GM20431 (cell line): ENCODE results near the gene ZFYVE19.

Experiments
- in situ Hi-C: fragments of 300-500 bp; cut with MseI, MboI; formaldehyde crosslinking; loops from one replicate; pipeline ENCODE4 v1.15.0; 2020; ENCODE audit warnings: low sequenced_read_pairs; ENCODE audit not compliant: unreplicated experiment

The ZFYVE19 gene

DNA sequence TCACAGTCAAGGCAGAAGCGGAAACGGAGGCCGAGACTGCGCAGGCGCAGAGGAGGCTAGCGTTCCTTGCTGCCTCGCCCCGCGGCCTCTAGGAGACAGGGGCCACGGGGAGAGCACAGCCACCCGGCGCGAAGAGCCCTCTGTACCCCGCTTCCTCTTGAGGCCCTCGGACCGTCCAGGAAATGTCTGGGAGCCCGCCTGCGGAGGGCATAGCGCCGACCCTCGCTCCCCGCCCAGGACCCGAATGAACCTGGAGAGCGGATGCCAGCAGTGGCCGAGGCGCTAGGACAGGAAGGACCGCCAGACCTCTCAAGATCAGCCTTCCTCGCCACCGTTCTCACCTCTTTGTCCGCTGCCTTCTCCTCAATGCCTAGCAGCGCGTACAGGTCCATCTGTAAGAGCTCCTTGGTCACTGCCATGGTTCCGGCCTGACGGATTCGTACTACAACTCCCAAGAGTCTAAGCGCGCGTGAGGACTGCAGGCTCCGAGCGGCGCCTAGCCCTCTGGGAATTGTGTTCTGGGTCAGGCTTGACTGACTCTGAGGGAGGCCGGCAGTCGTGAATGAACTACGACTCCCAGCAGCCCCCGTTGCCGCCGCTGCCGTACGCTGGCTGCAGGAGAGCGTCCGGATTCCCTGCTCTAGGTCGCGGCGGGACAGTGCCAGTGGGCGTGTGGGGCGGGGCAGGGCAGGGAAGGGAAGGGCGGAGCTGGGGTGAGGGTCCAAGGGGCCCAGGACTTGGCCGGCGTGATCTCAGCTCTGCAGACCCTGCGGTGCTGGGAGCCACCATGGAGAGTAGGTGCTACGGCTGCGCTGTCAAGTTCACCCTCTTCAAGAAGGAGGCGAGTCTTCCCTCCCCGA is at the start of gene ZFYVE19, which contains the start of gene DNAJC17:
Gene ZFYVE19 (plus strand): TSS at position 62 of the 860 bp plus-strand sequence. CDS start 501 bp downstream, at position 563.
Gene DNAJC17 (minus strand): TSS at position 446 of the 860 bp plus-strand sequence. CDS start 27 bp downstream, at position 419.
- in situ Hi-C loops: no loop called here

DNA sequence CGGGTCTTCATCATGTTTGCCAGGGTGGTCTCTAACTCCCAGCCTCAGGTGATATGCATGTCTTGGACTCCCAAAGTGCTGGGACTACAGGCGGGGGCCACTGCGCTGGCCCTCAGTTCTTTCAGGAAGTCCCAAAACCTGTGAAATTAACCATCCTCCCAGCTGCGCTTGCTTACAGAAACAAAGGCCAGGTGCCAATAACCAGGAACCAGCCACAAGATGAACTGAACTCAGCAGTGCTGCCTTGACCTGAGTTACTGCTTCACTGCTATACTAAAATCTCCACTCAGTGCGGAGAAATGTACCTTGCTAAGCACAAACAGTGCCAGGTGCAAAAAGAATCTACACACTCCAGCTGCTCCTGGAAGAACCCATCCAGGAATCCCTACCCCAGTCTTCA is 46.9 kb upstream of the ZFYVE19 start:
- in situ Hi-C loops: no loop called here

DNA sequence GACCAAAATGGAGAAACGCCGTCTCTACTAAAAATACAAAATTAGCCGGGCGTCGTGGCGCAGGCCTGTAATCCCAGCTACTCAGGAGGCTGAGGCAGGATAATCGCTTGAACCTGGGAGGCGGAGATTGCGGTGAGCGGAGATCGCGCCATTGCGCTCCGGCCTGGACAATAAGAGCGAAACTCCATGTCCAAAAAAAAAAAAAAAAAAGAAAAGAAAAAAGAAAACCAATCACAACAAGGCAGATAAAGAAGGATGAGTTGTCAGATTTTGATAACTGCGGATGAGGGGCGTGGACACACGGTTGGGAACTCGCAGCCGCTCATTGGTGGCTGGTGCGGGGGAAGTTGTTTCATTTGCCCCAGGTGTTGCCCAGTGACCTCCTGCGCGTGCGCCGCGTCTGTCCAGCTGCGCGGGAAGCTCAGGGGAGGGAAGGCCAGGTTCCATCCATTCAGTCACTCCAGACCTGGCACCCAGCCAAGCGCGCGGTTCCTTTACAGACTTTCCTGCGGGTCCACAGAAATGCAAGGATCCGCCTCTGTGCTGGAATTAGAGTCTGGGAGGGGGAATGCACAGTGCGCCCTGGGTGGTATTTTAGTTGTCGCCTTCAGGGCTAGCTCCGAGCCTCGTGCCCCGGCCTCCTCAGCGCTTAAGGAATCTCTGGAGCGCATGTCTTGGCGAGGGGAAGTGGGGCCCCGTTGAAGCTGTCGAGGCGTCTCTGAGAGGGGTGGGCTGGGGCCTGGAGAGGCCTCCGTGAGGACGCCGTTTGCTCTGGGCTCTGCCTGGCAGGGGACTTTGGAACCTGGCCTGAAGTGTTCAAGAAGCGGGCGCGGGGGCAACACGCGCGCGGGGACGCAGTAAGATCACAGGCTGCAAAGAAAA is 43.7 kb upstream of the ZFYVE19 start:
- in situ Hi-C loops: no loop called here

GRCh38 chr15:40763801-40764628 is 42.9 kb upstream of the ZFYVE19 start, which contains the start of gene GCHFR:
GCHFR (plus strand) TSS chr15:40764068; CDS start chr15:40764181, 113 bp downstream.
- in situ Hi-C loops: no loop called here

DNA sequence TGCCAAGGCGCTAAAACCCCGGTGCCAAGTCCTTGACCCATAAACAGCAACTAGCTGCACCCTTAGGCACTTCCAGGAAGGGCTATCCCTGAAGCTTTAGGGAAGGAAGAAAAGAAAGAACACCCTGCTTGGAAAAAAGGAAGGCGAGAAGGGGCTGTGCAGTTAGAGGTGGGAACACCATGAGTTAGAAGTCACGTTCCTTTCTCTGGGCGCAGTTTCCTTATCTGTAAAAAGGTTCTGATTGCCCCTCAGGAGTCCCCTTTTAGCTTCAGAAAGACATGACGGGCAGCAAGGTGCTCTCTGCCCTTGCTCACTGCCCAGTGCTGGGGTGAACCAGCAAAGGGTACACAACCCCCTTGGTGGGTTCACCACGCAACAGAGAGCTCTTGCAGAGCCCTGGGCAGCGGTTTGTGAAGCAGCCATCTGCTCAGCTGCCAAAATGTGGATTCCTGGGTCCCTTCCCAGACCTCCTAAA is 42.2 kb upstream of the ZFYVE19 start:
- in situ Hi-C loops: no loop called here

DNA sequence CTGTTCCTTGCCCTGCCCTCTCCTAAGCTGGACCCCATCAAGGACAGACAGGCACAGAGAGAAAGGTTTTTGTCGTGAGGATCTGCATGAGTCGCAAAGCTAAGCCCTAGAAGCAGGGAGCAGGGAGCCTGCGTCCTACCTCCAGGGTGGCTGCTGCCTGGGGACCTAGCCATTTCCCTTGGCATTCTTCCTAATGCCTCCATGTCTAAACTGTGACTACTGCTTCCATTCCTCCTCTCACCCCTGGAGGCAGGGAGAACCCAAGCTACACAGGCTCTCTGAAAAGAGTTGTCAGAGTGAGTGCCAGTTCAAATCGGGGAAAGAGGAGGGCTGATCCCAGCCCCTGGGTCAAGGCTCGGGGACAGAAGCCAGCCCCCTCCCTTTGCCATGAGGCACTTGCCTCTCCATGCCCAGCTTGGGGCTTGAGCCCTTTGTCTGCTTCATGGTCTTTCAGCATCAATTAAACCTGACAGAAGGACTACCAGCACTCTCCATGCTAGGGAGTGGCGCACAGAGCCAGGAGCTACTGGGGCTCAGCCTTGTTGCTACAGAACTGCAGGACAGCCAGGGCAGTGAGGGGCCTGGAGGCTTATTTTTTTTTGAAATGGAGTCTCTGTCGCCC is 40.6 kb upstream of the ZFYVE19 start:
- in situ Hi-C loops: no loop called here

DNA sequence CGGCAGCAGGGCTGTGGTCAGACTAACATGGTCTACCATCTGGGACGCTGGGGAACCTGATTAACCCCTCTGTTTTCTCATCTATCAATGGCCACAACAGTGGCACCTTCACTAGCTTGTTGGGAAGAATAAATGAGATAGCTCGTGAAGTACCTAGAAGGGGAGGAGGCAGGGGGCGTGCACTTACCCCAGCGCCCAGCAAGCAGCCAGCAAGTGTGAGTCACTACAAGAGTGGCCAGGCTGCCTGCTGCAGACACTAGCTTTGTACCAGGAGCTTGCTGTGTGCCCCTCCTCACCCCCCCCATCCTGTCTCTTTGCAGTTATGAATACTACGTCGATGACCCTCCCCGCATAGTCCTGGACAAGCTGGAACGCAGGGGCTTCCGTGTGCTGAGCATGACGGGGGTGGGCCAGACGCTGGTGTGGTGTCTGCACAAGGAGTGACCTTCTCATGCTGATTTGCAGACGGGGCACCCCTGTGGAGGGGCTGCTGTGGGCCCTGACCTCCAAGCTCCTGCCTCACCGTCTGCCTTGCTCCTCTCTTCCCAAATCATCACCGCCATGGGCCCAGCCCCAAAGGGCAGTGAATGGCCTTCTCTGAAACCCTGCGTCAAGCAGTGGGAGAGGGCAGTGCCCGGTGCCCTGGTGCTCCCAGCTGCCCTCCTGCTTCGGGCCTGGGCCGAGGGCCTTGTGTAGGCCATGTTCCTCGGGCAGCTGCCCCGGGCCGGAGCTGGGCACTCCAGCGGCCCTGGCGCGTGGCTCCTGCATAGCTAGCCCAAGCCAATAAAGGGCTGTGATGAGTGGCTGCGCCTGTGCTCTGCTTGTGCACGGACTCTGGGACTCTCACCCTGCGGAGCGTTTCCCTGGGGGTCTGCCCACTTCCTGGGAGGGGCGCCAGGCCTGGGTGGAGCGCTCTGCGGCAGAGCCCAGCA is 39.7 kb upstream of the ZFYVE19 start:
- in situ Hi-C loops: no loop called here

DNA sequence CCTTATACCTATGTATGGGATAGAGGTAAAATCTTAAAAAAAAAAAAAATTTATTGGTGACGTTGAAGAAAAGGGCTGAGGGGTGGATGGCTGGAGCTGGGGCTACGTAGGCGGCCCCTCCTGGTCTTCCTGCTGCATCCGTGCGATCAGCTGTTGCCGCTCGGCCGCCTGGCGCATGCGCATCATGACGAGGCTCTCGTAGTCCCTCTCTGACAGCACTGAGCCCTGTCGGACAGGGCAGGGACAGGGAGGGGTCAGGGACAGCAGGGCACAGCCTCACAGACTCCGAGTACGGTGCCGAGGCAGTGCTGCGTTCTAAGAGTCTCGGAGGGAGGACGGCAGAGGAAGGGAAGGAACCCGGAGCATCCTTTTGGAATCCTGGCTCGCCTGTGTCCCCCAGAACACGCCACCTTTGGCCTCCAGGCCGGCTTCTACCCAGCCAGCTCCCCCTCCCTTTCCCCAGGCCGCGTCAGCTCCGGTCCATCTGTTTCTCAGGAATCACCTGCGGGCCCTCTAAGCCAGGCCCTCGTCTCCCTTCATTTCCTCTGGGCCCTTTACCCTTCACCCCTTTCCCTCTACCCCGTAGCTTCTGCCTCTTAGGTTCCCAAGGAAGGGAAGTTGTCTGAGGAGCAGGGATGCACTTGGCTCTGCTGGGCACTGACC is 38.9 kb upstream of the ZFYVE19 start:
- in situ Hi-C loops: no loop called here

DNA sequence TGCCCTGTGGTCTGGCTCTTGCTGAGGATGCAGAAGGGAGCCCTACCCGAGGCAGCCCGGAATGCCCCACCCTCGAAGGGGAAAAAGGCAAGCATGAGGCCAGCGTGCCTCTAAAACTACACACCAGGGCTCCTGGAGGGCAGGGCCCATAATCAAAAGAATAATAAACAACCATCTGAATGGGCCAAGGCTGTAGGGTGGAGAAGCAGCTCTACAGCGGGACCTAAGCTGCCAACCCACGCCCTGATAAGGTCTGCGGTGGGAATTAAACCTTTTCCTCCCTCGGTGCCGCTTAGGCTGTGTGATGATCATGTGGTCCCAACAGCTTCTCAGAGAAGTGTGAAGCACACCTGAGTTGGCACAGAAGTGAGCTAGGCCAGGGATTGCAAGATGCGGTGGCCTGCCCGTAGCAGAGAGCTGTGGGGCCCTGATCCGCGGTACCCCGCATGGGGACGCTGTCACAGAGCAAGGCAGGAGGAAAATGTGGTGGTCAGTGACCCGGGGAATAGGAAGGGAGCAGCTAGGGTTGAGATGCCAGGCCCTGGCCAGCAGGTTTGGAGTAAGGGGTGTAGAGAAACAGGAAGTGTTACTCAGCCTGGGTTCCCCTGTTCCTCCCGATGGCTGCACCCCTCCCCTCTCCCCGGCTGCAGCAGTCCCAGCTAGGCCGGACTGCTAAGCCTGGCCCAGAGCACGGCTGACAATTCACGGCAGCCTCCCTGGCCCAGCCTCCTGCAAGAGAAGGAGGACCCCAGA is 38.2 kb upstream of the ZFYVE19 start:
- in situ Hi-C loops: no loop called here

DNA sequence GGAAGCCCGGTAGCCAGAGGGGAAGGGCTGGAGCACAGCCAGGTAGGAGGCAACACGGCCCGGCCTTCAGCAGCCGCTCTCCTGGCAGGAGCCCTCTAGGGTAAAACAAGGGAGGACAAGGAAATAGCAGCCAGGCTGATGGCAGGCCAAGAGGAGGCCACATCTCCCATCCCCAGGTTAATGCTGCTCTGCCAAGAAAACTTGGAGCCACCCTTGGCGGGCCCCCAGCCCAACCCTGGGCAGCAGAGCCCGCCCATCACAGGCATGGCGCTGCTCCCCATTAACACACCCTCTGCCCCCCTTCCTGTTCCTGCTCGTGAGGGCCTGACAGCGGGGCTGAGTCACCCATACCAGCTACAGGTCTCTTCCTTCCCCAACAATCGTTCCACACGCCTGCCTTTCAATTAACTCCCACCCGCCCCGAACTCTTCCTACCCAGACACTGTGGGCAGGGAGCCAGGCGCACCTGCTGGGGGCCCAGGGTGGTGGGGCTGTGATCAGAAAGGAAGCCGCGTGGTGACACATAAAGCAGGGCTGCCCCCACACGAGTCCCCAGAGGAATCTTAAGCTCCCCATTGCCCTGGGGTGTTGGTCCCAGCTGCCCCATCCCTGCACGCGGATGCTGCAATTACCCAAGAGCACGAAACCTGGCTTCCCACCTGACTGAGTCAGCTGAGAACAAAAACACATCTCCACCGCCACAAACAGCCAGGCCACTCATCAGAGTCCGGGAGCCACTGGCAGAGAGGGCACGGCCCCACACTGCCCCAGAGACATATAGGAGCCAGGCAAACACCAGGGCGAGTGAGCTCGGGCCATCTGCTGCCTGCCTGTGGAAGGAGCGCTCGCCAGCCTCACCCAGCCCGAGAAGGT is 37.4 kb upstream of the ZFYVE19 start, which contains the start of gene C15orf62:
Gene C15orf62 (plus strand): TSS at position 707 of the 873 bp plus-strand sequence. CDS start 516 bp downstream, outside the sequence.
- in situ Hi-C loops: no loop called here

GRCh38 chr15:40770147-40770721 is 36.7 kb upstream of the ZFYVE19 start:
- in situ Hi-C loops: no loop called here

DNA sequence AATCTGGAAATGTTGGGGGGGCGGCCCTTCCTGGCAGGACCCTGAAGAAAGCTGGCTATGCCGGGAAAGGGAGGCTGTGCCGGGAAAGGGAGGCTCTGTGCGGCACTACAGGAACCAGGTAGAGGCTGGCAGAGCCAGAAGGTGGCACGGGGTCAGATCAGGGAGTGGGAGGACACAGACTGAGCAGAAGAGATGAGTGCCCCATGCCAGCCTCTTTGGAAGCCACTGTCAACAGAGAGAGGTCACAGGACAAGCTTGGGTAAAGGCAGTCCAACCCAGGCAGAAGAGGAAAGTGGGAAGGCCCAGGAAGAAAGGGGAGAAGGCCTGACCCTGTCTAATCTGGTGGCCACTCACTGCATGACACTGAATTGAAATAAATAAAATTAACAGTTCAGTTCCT is 35.6 kb upstream of the ZFYVE19 start:
- in situ Hi-C loops: no loop called here

DNA sequence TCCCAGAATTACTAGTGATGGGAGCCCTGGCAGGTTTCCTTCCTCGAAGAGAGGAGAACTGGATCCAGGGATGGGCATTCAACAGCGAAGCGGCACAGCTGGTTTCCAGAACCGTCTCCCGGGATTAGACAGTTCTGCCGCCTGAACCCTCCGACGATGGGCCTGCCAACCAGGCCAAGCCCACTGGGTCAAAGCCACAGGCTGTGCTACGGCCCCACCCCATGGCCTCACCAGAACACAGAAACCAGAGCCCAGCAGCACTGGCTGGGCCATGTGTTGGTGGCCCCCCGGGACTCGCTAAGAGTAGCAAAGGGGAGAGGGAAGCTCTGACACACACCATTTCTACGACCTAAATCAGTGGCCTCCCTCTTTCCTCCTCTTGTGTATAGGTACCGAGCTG is 34.9 kb upstream of the ZFYVE19 start:
- in situ Hi-C loops: no loop called here

DNA sequence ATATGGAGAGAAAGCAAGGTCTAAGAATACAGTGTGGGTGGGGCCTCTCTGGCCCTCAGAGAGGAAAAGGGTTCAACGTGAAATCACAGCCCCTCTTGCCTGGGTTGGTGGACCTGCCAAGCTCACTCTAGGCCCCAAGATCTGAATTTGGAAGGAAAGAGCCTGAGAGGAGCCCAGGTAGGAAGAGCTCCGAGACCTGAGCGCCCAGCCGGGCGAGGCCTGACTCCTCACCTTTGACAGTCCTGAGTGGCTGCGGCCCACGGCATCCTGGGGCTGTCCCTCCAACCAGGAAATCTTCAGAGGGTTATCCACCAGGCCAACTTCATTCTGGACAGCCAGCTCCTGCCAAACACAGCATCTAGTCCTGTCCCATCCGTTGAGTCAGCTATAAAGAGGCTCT is 33.4 kb upstream of the ZFYVE19 start:
- in situ Hi-C loops: no loop called here

DNA sequence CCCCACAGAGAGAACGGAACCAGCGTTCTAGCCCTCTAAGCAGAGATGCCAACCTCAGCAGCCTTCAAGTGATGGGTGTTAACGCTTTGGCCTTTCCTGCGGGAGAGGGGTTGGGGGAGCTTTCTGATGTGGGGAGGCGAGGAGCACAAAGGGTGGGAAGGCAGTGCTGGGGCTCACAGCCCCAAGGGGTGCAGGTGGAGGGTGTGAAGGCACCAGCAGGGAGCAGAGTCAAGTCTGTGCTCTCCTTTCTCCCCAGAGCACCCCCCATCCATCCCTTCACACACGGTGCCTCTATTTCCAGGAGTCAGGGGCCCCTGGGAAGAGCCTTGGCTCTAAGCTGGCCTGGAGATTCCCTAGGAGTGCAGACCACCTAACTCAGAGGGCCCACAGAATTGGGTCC is 33.0 kb upstream of the ZFYVE19 start:
- in situ Hi-C loops: no loop called here

GRCh38 chr15:40775007-40775406 is 31.9 kb upstream of the ZFYVE19 start:
- in situ Hi-C loops: no loop called here
